GM19395 (cell line): ENCODE results near the gene ROCK1.

Source experiments
- ATAC-seq: cut with Tn5 transposase; IDR thresholded peaks from one replicate; pipeline ENCODE4 v1.9.1; 2021; ENCODE audit warnings: mild to moderate bottlenecking, moderate library complexity; ENCODE audit not compliant: unreplicated experiment

The ROCK1 gene

GRCh38 chr18:21109936-21110712 is 1.5 kb downstream of the ROCK1 start:
- ATAC-seq = no peak

DNA sequence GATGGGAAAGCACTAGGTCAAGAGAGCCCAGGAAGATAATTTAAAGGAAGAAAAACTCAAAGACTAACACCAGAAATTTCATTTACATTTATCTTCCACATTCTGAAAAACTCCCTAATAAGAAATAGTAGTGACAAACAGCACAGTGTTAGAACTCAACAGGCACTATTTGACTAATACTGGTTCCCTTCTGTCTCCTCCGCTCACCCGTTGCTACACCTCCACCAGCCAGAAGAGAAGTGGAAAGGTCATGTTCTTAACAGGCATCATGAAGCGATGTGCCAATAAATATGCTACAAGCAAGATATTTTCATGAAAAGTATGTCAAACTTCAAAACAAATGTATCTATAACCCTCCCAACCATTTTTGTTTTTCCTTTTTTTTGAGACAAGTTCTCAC is 5.7 kb downstream of the ROCK1 start:
- ATAC-seq = peak; percentile 41

- ATAC-seq = no peak
Observed at GRCh38 chr18:21101172-21101571, 10.4 kb downstream of the ROCK1 start.

DNA sequence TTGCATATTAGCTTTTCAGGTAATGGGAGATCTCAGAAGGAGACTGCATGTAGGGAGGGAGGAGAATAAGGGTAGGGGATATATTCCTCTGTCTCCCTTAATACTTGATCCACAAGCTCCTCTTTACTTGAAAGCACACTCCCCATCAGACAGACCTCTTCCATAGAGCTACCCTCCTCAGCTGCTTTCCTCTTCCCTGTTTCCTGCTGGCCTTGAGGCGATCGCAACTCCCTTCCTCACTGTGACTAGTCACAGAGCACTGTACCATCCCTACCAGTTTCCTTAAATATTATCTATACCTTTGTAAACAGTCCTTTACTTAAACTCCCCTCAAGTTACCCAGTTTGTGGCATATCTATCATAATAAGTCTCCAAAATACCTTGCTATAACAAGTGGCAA is 10.9 kb downstream of the ROCK1 start:
- no peak for ATAC-seq

DNA sequence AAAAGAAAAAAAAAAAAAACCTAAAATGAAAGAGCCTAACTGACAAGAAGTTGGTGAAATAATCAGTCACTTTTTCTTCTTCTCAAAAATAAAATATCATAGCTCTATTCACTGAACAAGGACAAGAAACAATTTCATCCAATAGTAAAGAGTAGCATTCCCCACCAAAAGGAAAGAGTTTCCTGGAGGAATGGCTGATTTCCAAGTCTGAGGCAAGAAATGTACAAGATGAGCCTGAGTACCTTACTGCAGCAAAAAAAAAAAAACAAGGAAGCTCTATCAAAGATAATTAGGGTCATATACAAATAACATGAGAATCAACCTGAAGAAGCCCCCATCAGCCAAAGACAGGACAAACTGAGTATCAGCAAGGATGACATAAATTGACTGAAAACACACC is 11.5 kb downstream of the ROCK1 start:
- ATAC-seq = no peak

GRCh38 chr18:21099442-21099841 is 12.2 kb downstream of the ROCK1 start:
- ATAC-seq = peak; percentile 90

DNA sequence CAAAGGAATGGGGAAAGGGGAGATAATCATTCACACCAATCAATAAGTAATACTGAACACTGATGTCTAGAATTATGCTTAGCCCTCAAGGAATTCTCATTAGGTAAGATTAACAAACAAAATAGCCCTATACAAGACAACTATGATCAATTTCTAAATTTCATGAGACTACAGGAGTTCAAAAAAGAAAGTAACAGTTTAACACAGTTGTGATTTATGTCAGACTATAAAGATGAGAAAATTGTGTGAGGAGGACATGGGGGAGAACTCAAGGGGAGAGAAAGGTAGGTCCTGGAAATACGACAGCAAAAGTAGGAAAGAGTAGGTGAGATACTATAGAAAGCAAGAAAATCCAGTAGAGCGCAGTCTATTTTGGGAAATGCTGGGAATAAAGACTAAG is 14.9 kb downstream of the ROCK1 start:
- no peak for ATAC-seq

DNA sequence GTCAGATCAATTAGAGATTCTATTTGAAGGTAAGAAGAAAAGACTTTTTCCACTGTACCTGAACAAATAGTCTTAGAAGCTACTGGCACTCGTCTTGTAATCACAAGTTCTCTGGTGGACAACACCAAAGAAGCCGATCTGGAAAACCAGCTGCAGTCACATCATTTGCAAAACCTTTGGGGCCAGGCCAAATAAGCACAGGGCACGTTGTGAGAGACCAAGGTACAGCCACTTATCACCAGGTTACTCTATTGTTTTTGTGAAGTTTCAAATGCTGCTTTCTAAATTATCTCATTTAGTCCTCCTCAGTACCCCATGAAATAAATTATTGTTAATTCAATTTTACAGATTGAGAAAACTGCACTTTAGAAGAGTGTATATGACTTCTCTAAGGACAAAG is 18.5 kb downstream of the ROCK1 start:
- no peak for ATAC-seq

GRCh38 chr18:21090680-21091079 is 20.9 kb downstream of the ROCK1 start:
- ATAC-seq = no peak

DNA sequence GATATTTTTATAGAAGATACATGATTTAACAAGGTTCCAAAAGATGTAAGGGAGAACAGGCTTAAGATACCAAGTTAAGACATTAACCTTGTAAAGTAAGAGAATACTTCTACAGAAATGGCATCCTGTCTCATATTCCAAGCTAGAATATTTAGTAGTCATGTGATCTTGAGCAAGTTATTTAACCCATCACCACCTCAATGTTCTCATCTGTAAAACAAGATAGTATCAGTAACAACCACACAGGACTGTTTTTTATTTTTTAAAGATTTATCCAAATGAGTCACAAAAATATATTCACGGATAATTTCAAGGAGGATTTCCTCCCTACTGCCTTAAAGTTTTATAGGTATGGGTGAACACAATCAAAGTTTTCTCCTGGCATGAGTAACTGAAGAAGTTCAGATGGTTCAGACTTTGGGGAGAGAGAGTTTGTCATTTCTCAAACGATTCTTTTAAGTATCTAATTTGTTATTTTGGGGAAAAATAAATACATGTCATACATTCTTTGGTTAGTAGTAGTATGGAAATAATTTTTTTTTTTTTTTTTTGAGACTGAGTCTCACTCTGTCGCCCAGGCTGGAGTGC is 25.9 kb downstream of the ROCK1 start:
- ATAC-seq = no peak

DNA sequence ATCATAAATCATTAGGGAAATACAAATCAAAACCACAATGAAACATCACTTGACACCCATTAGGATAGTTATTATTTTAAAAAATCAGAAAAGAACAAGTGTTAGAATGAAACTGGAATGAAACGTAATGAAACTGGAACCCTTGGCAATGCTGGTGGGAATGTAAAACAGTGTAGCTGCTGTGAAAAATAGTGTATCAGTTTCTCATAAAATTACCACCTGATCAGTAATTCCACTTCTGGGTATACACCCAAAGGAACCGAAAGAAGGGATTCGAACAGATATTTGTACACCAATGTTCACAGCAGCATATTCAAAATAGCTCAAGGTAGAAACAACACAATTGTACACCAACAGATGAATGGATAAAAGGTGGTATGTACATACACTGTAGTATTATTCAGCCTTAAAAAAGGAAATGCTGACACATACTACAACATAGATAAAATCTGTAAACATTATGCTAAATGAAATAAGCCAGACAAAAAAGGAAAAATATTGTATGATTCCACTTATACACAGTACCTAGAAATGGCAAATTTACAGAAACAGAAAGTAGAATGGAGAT is 27.0 kb downstream of the ROCK1 start:
- ATAC-seq = no peak

GRCh38 chr18:21083017-21083416 is 28.6 kb downstream of the ROCK1 start:
- no peak for ATAC-seq

DNA sequence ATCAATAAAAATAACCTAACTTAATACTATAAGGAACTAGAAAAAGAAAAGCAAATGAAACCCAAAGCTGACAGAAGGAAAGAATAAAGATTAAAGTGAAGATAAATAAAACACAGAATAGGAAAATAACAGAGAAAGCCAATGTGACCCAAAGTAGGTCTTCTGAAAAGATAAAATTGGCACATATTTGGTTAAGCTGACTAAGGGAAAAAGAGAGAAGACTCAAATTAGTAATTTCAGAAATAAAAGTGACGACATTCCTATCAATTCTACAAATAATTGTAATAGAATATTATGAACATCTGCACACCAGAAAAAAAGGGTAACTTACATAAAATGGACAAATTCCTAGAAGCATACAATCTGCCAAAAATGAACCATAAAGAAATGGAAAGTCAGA is 30.2 kb downstream of the ROCK1 start:
- ATAC-seq = no peak

GRCh38 chr18:21080576-21080975 is 31.0 kb downstream of the ROCK1 start:
- no peak for ATAC-seq

DNA sequence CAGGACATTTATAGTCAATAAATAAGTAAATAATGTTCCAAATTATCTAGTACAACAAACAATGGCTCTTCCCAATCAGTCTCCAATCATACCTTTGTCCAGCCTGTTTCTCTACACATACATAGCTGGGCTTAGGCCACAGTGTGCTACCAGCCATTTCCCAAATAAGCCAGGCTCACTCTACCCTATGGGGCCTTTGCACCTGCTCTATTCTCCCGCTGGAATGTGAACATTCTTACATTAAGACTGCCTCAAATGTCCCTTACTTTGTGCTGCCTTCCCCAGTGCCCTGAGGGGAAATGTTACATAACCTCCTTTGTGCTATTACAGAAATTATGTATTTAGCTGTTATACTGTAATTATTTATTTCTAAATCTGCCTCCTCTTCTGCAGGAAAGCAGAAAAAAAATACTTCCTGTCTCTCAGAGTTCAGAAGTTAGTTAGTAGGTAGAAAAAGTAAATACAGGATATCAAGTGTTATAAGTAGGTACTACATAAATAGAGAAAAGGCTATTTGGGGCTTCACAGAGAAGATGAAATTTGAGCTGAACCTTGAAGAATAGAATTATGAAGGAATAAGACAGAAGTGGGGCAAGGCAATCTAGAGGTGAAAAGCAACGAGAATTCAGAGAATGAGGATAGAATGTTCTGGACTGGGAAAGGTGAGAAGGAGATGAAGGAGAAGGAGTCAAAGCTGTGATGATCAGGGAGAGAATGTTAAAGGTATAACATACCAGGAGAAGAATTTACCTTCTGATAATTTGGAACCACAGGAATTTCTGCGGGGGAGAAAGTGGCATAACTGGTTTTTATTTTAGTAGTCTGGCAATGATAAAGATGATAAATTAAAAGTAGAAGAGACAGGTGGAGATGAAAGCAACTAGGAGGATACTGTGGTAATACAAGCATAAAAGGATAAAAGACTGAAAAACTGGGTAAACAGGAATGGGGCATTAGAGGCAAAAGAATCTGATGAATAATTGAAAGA is 37.0 kb downstream of the ROCK1 start:
- ATAC-seq = no peak

GRCh38 chr18:21073180-21073579 is 38.4 kb downstream of the ROCK1 start:
- ATAC-seq = no peak

DNA sequence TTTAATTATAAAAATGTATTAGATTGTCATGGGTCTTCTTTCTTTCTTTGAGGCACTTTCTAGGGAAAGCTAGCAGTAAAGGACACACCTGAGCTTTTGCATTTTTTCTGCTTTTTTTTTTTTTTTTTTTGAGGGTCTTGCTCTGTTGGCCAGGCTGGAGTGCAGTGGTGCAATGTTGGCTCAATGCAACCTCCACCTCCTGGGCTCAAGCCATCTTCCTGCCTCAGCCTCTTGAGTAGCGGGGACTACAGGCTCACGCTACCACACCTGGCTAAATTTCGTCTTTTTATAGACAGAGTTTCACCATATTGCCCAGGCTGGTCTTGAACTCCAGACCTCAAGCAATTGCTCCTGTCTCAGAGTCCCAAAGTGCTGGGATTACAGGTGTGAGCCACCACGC is 40.5 kb downstream of the ROCK1 start:
- ATAC-seq = no peak

- ATAC-seq = no peak
Observed at GRCh38 chr18:21069468-21069867, 42.1 kb downstream of the ROCK1 start.

GRCh38 chr18:21064347-21064746 is 47.3 kb downstream of the ROCK1 start:
- no peak for ATAC-seq

DNA sequence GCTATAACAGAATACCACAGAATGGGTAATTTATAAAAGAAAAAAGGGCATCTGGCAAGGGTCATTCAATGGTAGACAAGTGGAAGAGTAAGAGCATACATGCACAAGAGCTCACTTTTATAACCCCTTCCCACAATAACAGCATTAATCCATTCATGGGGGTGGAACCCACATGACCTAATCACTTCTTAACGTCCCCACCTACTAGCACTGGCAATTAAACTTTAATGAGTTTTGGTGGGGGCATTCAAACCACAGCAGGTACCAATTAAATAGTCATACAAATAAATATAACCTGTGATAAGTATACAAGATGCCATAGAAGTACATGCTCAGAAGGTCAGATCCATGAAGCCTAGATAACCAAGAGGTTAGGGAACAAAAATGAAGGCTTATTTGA is 48.6 kb downstream of the ROCK1 start:
- ATAC-seq = no peak

DNA sequence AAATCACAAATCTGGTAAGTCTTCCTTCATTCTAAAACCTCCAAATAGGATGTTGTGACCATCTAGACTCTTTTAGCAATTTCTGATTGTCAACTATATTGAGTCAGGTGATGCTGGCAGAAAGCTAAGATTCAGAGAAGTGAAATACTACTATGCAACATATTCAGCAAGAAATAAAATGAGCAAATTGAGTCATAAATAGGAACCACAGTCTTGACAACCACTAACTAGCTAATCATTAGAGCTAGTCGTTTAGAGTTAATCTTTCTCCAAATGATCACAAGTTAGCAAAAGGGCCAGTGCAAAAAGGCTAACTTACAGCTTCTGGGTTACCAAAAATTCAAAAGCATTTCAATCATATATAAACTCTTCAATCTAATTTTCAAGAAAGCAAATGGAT is 54.5 kb downstream of the ROCK1 start:
- ATAC-seq = no peak
